K562 (cell line): Measurements from ENCODE around the gene SMCO4. TPM values are rescaled to one million over a fixed set of nuclear protein-coding genes. Genes with fewer than 3 reads are reported as not detected.

Experiments
- ATAC-seq: fragments of 200-7000 bp; cut with Tn5 transposase; 3 replicates; pipeline ENCODE4 v1.9.1; 2020; ENCODE audit warnings: moderate library complexity
- BruUV-seq: library from RNA; stranded (reverse); fragments of 400-500 nt; replicated peaks from 2 replicates; lab custom pipeline; 2021; lab: Mats Ljungman, UMichigan
- CTCF ChIA-PET: fragments of 300-600 bp; formaldehyde crosslinking; extraction: SDS; loops from one replicate; lab custom pipeline; 2021; ENCODE audit warnings: low intra/inter-chr PET ratio; lab: Yijun Ruan, JAX
- POLR2A ChIA-PET: fragments of 300-600, 350-650 bp; sonication (Branson Sonifier 250); formaldehyde crosslinking; extraction: SDS; loops from one replicate; lab custom pipeline; 2021; ENCODE audit warnings: antibody characterized with exemption, inconsistent platforms; lab: Yijun Ruan, JAX
- DNase-seq, 4 experiments: peaks; one replicate each; pipeline versions ENCODE4 v3.0.0 to v3.0.0-alpha.2; 2011 to 2018; ENCODE audit warnings: low spot score in 3 of 4, mixed read lengths in 3 of 4; ENCODE audit errors: extremely low read depth in 1 of 4
- FAIRE-seq: peaks from 2 replicates; lab custom pipeline; 2011; peaks lifted over from hg19 to GRCh38; lab: Jason Lieb, UNC
- H2AFZ ChIP-seq: 2 replicates; pipeline ENCODE4 v1.6.0; 2011; ENCODE audit warnings: low read depth, low read length, control low read depth, inconsistent platforms
- H3K27ac ChIP-seq: fragments of 200-600 bp; 3 replicates; pipeline ENCODE4 v1.8.0; 2011; ENCODE audit warnings: low read depth, mild to moderate bottlenecking, control low read depth, inconsistent platforms, low read length, moderate library complexity, mixed read lengths; ENCODE audit errors: extremely low read depth
- H3K27me3 ChIP-seq, 2 experiments: fragments of 300-600 bp in 1 of 2; 2 replicates in 1 of 2; 3 replicates in 1 of 2; pipeline versions ENCODE4 v1.6.0 to v1.8.0; 2011; ENCODE audit warnings: inconsistent platforms in 2 of 2, low read length in 2 of 2, mild to moderate bottlenecking in 1 of 2, mixed read lengths in 1 of 2, moderate library complexity in 1 of 2; ENCODE audit not compliant: control insufficient read depth in 2 of 2, insufficient read depth in 2 of 2
- H3K36me3 ChIP-seq: fragments of 300-600 bp; 3 replicates; pipeline ENCODE4 v1.8.0; 2011; ENCODE audit warnings: mild to moderate bottlenecking, low read length, inconsistent platforms; ENCODE audit not compliant: control insufficient read depth, insufficient read depth
- H3K4me1 ChIP-seq, 2 experiments: fragments of 200-600 bp in 1 of 2; replicated peaks in 1 of 2; 2 replicates in 1 of 2; 3 replicates in 1 of 2; pipeline versions ENCODE4 v1.5.1 to v1.8.0; 2011; ENCODE audit warnings: inconsistent platforms in 2 of 2, low read length in 2 of 2, mild to moderate bottlenecking in 1 of 2, mixed read lengths in 1 of 2, moderate library complexity in 1 of 2; ENCODE audit not compliant: control insufficient read depth in 2 of 2, insufficient read depth in 2 of 2
- H3K4me2 ChIP-seq: 2 replicates; pipeline ENCODE4 v1.6.1; 2011; ENCODE audit warnings: low read length, control low read depth, inconsistent platforms, mixed read lengths; ENCODE audit not compliant: insufficient read depth
- H3K4me3 ChIP-seq: fragments of 200-600 bp; sonication (generic), shearing (Covaris generic); 2 replicates; pipeline ENCODE4 v1.5.1; 2016; ENCODE audit warnings: control low read depth, inconsistent platforms
- H3K79me2 ChIP-seq: fragments of 200-600 bp; 3 replicates; pipeline ENCODE4 v1.8.0; 2011; ENCODE audit warnings: low read length, inconsistent platforms; ENCODE audit not compliant: control insufficient read depth, insufficient read depth
- H3K9ac ChIP-seq, 2 experiments: 2 replicates each; pipeline versions ENCODE4 v1.6.0 to v1.6.1; 2011; ENCODE audit warnings: low read depth in 2 of 2, low read length in 2 of 2, control low read depth in 1 of 2, inconsistent platforms in 1 of 2, mild to moderate bottlenecking in 1 of 2, mixed read lengths in 1 of 2; ENCODE audit not compliant: insufficient read depth in 1 of 2
- H3K9me1 ChIP-seq: one replicate; pipeline ENCODE4 v1.6.0; 2011; ENCODE audit warnings: inconsistent platforms, mild to moderate bottlenecking, low read length, moderate library complexity; ENCODE audit not compliant: control insufficient read depth, insufficient read depth
- H3K9me3 ChIP-seq: replicated peaks from 2 replicates; pipeline ENCODE4 v1.5.1; 2011; ENCODE audit warnings: low read depth, low read length, inconsistent platforms; ENCODE audit not compliant: control insufficient read depth, insufficient read depth
- H4K20me1 ChIP-seq: replicated peaks from 2 replicates; pipeline ENCODE4 v1.6.1; 2011; ENCODE audit warnings: low read length, inconsistent platforms, mixed read lengths; ENCODE audit not compliant: control insufficient read depth, insufficient read depth
- BMI1 ChIP-seq: fragments of 150-350 bp; IDR thresholded peaks from 2 replicates; pipeline ENCODE4 v1.6.1; 2014; ENCODE audit warnings: low read length
- DIDO1 ChIP-seq: fragments of 450-650 bp; IDR thresholded peaks from 2 replicates; pipeline ENCODE4 v1.6.1; 2016; ENCODE audit warnings: low read depth, missing biosample characterization, missing genetic modification characterization
- FOXM1 ChIP-seq, 2 experiments: fragments of 450-650 bp in 1 of 2; sonication (generic) in 1 of 2; formaldehyde crosslinking in 1 of 2; IDR thresholded peaks; 2 replicates each; pipeline versions ENCODE4 v1.6.1 to v1.9.0; 2017 to 2022; ENCODE audit warnings: low read depth in 2 of 2, mild to moderate bottlenecking in 2 of 2, missing genetic modification reagents in 1 of 2, moderate library complexity in 1 of 2
- JUN ChIP-seq, 2 experiments: sonication (generic) in 1 of 2; formaldehyde crosslinking in 1 of 2; IDR thresholded peaks; 2 replicates each; pipeline versions ENCODE4 v1.6.1 to v1.8.0; 2012 to 2022; ENCODE audit warnings: borderline replicate concordance in 2 of 2, mild to moderate bottlenecking in 2 of 2, improper control_type of control experiment in 1 of 2, low read depth in 1 of 2, low read length in 1 of 2, missing genetic modification reagents in 1 of 2
- POU5F1 ChIP-seq: fragments of 150-350 bp; IDR thresholded peaks from 2 replicates; pipeline ENCODE4 v1.6.1; 2014; ENCODE audit warnings: borderline replicate concordance, low read length, low read depth, mild to moderate bottlenecking; ENCODE audit not compliant: partially characterized antibody
- TFAM ChIP-seq: fragments of 250-450 bp; sonication (Bioruptor Pico); conservative IDR thresholded peaks from 2 replicates; pipeline ENCODE4 v1.5.0; 2021; ENCODE audit warnings: mild to moderate bottlenecking, moderate library complexity
- ZNF561 ChIP-seq: fragments of 450-650 bp; formaldehyde crosslinking; conservative IDR thresholded peaks from 2 replicates; pipeline ENCODE4 v1.4.0; 2020; ENCODE audit warnings: mild to moderate bottlenecking, moderate library complexity
- ZNF589 ChIP-seq: fragments of 200-800 bp; sonication (Bioruptor generic); IDR thresholded peaks from 2 replicates; pipeline ENCODE4 v1.6.1; 2016; ENCODE audit warnings: low read depth, missing genetic modification characterization, missing compliant biosample characterization
- ZNF717 ChIP-seq: fragments of 250-450 bp; sonication (Bioruptor Pico); IDR thresholded peaks from 2 replicates; pipeline ENCODE4 v1.5.0; 2021
- ZNF780A ChIP-seq: fragments of 250-450 bp; sonication (Bioruptor Pico); IDR thresholded peaks from 2 replicates; pipeline ENCODE4 v1.5.0; 2021; ENCODE audit warnings: mild to moderate bottlenecking
- WGBS: fragments of 100-300 bp; shearing (Covaris generic); methylation state at CpG from one replicate; pipeline ENCODE4 v1.1.6; 2016; ENCODE audit warnings: low coverage, mixed read lengths; ENCODE audit not compliant: insufficient coverage; ENCODE audit errors: missing lambda C conversion rate; 5-methylcytosine and 5-hydroxymethylcytosine counted together
- in situ Hi-C: fragments of 300-500 bp; cut with MboI; formaldehyde crosslinking; loops from 4 replicates; pipeline ENCODE4 v1.15.0; 2018; ENCODE audit warnings: inconsistent platforms, mixed read lengths
- intact Hi-C: fragments of 100-400 bp; cut with micrococcal nuclease; formaldehyde crosslinking; loops from 2 replicates; pipeline ENCODE4 v1.14.2; 2022
- polyA plus RNA-seq, 8 experiments: library from polyadenylated mRNA; depleted of rRNA in 4 of 8; stranded (reverse) in 5 of 8; unstranded in 3 of 8; fragments of >200 nt; fragmentation: Nextera tagmentation in 2 of 8; fragmentation: Illumina TruSeq in 1 of 8; extraction: Ambion mirVana in 2 of 8; extraction: Trizol in 1 of 8; gene quantifications; 2 replicates each; pipeline versions ENCODE4 v1.2.1 to v1.2.3, GENCODE V29; 2011 to 2014; ENCODE audit warnings: inconsistent platforms in 1 of 8, missing spikeins in 1 of 8
- total RNA-seq, 7 experiments: library from RNA; depleted of rRNA in 6 of 7; stranded (reverse); fragments of >200 nt in 6 of 7; fragmentation: Illumina TruSeq in 2 of 7; extraction: Trizol in 2 of 7; gene quantifications; 2 replicates each; pipeline versions ENCODE4 v1.2.1 to v1.2.3, GENCODE V29; 2011 to 2021; ENCODE audit warnings: low replicate concordance in 1 of 7
- TF ChIP-seq, protein P1 (sequence below): fragments of 450-650 bp; IDR thresholded peaks from 2 replicates; pipeline ENCODE4 v1.6.1; 2016; ENCODE audit warnings: borderline replicate concordance

Gene SMCO4
- total and polyA plus RNA-seq, 9 of the 15 experiments (the other 6 are each of a cell fraction or from before 2014, with no cell fraction given) = 1.8 to 27.8 (median 15.3) TPM

DNA sequence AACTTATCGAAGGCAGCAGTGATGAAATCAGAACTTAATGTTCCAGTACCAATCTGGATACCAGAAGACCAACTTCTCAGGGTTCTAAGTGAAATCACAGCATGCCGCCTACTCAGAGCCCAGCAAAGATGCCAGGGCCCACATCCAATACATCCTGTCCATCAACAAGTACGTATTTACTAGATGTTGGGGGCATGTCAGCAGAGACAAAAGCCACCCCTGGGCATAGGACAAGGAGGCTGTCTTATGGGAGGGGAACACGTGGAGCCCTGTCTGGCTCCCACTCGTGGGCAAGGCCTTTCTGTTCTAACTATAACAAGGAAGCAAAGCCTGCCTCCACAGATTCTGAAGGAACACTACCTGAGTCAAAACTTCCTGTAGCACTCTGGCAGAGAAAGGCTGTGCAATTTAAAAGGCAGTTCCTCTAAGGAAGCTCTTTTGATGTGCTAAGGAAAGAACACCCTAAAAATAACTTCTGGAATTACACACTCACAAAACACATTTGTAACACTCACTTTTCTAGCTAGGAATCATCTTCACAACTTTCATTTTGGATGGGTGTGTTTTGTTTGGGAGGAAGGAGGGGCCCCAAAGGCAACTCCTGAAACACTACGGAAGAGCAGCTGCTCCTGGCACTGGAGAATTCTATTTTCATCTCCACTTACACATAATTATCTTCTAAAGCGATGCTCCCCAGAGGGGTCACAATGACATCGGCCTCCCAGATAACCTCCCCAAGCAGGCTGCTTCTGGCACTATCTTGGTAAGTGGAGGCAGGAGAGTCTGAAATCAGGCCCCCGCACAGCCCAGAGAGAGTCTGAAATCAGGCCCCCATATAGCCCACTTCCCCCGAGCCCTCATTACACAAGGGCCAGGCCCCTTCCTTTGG, 14.2 kb downstream of the SMCO4 start:
- TF ChIP-seq POU5F1 (no peak), ZNF589 (no peak)
- FAIRE-seq (no peak), ATAC-seq (no peak), DNase-seq (no peak)
- Histone ChIP-seq H4K20me1 (no peaks in the 10 kb centered on the region; the same call in 1 of the 2 replicates), H3K79me2 (no peaks in the 10 kb centered on the region), H3K9ac (no peak overlapping the region), H3K4me3 (no peak overlapping the region), H3K36me3 (no peaks in the 10 kb centered on the region; the same call in 2 of the 3 replicates), H3K27me3 (no peaks in the 10 kb centered on the region), H3K9me1 (no peaks in the 10 kb centered on the region), H3K4me2 (no peak overlapping the region), H3K4me1 (peaks cover 0 to 14% of the 10 kb centered on the region in 2 experiments; a peak in 3 of 5 replicates), H2AFZ (no peak overlapping the region), H3K9me3 (no peaks in the 10 kb centered on the region), H3K27ac (no peak overlapping the region)
- ChIA-PET POLR2A (interaction anchor here (1.3 kb wide), 1 partner anchor 14 kb away, joined by 4 read pairs; the partner anchor contains the start of gene SMCO4), CTCF (interaction anchor here (0.6 kb wide), 1 partner anchor 35 kb away, joined by 3 read pairs; no protein-coding TSS in a partner anchor)
- in situ Hi-C loops (no loop called here), intact Hi-C loops (no loop called here)
- WGBS = 55% methylated on average over 10 of the region's 10 CpGs
- BruUV-seq = no TSS peak

DNA sequence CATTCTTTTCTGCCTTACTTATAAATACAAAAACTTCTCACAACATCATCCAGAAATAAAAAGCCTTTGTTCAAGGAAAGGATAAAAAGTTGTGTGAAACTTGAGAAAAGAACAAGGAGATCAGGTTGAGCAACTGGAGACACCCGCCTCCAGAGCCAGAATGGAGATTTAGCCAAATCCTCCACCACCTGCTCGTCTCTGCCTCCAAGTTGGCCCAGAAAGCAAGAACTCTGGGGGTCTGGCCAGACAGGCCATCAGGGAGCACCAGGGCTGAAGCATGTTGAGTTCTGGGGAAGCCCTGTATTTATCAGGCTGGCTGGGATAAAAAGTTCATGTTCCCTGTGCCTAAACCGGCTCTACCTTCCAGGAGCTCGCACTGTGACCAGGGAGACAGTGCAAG, 14.9 kb downstream of the SMCO4 start:
- H3K9me1 ChIP-seq = no peaks in the 10 kb centered on the region
- POLR2A ChIA-PET = interaction anchor here (1.3 kb wide), 1 partner anchor 14 kb away, joined by 4 read pairs; the partner anchor contains the start of gene SMCO4
- no peak for FAIRE-seq
- H3K79me2 ChIP-seq = no peaks in the 10 kb centered on the region
- no peaks in the 10 kb centered on the region; the same call in 1 of the 2 replicates for H4K20me1 ChIP-seq
- no peak overlapping the region for H3K4me2 ChIP-seq
- no peak overlapping the region for H3K4me3 ChIP-seq
- TF ChIP-seq, protein P1, sequence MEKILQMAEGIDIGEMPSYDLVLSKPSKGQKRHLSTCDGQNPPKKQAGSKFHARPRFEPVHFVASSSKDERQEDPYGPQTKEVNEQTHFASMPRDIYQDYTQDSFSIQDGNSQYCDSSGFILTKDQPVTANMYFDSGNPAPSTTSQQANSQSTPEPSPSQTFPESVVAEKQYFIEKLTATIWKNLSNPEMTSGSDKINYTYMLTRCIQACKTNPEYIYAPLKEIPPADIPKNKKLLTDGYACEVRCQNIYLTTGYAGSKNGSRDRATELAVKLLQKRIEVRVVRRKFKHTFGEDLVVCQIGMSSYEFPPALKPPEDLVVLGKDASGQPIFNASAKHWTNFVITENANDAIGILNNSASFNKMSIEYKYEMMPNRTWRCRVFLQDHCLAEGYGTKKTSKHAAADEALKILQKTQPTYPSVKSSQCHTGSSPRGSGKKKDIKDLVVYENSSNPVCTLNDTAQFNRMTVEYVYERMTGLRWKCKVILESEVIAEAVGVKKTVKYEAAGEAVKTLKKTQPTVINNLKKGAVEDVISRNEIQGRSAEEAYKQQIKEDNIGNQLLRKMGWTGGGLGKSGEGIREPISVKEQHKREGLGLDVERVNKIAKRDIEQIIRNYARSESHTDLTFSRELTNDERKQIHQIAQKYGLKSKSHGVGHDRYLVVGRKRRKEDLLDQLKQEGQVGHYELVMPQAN = no peak
- TF ChIP-seq JUN (IDR thresholded peaks at IDR 0.05; ENCODE audit: borderline replicate concordance, low read depth, low read length) (no peak), JUN (CRISPR knock-in tag; IDR thresholded peaks at IDR 0.05; ENCODE audit: borderline replicate concordance) (no peak), TFAM (CRISPR knock-in tag) (no peak), ZNF561 (no peak), ZNF780A (no peak), BMI1 (no peak), DIDO1 (no peak), FOXM1 (IDR thresholded peaks at IDR 0.05; ENCODE audit: low read depth) (no peak), FOXM1 (CRISPR knock-in tag; IDR thresholded peaks at IDR 0.05; ENCODE audit: low read depth) (no peak), ZNF717 (CRISPR knock-in tag) (no peak)
- TF ChIP-seq, all 486 proteins: peak for 0
- 47% methylated on average over 4 of the region's 4 CpGs for WGBS
- ATAC-seq (no peak), DNase-seq (no peak)
- Histone ChIP-seq H3K4me1 (peaks cover 0 to 14% of the 10 kb centered on the region in 2 experiments; a peak in 3 of 5 replicates), H2AFZ (no peak overlapping the region), H3K36me3 (no peaks in the 10 kb centered on the region; the same call in 2 of the 3 replicates), H3K9ac (no peak overlapping the region), H3K27me3 (no peaks in the 10 kb centered on the region), H3K27ac (no peak overlapping the region), H3K9me3 (no peaks in the 10 kb centered on the region)
- in situ Hi-C loops = no loop called here
- intact Hi-C loops = no loop called here
- CTCF ChIA-PET = interaction anchor here (0.6 kb wide), 1 partner anchor 36 kb away, joined by 3 read pairs; no protein-coding TSS in a partner anchor
- BruUV-seq = no TSS peak
